Posterior vena cava (tissue), 2 donors: ENCODE results near the gene MEA1. TPM values are rescaled to one million over a fixed set of nuclear protein-coding genes. Genes with fewer than 3 reads are reported as not detected.

Source experiments
- DNase-seq: peaks from one replicate; pipeline ENCODE4 v3.0.0-alpha.2; 2020; ENCODE audit warnings: low spot score
- intact Hi-C, 2 donors: fragments of 100-400 bp; cut with DNase I; formaldehyde crosslinking; loops; one replicate each; pipeline versions ENCODE4 v1.14.1 to v1.14.2; 2022 to 2023
- long read RNA-seq, 2 donors: library from polyadenylated mRNA; unstranded; transcript quantifications; one replicate each; pipeline ENCODE4 v2.0.0, GENCODE V29; 2020 to 2021
- total RNA-seq, 2 donors: library from RNA; stranded (reverse); fragmentation: NEBNext Ultra II Directional; extraction: Animal tissue kit (Norgen Biotek cat#: 25700); gene quantifications; one replicate each; pipeline ENCODE4 v1.2.1, GENCODE V29; 2021
- donor health status: DM: yes; HTN: yes; CAD: no.
- donor health status: DM: yes; HTN: yes; CAD: no.

Gene MEA1
- total RNA-seq, result 10 to 100 TPM; 41.8 to 45.9 TPM
- long read RNA-seq, donor 1, transcript MEA1-204 (4 exons, 1,004 nt), result major isoform, 13 of 15 reads
- long read RNA-seq, donor 1, partial matches to known transcripts, result 0 of 15 reads
- long read RNA-seq, donor 1, other reads (novel, unspliced or antisense), result 0 of 15 reads
- long read RNA-seq, donor 2, transcript MEA1-204 (4 exons, 1,004 nt), result major isoform, 30 of 38 reads
- long read RNA-seq, donor 2, transcript MEA1-202 (3 exons, 2,152 nt), result minor isoform, 6 of 38 reads
- long read RNA-seq, donor 2, partial matches to known transcripts, result 0 of 38 reads
- long read RNA-seq, donor 2, other reads (novel, unspliced or antisense), result 1 of 38 reads

- DNase-seq, result peak; percentile 99
- intact Hi-C loops, result no loop called here
Measured at GRCh38 chr6:43013843-43014433, at the start of gene MEA1, which contains the start of gene KLHDC3. Gene MEA1 (minus strand): TSS chr6:43013946. CDS start chr6:43013813, 133 bp downstream. Gene KLHDC3 (plus strand): TSS chr6:43014249. CDS start chr6:43017193, 2,944 bp downstream.

DNA sequence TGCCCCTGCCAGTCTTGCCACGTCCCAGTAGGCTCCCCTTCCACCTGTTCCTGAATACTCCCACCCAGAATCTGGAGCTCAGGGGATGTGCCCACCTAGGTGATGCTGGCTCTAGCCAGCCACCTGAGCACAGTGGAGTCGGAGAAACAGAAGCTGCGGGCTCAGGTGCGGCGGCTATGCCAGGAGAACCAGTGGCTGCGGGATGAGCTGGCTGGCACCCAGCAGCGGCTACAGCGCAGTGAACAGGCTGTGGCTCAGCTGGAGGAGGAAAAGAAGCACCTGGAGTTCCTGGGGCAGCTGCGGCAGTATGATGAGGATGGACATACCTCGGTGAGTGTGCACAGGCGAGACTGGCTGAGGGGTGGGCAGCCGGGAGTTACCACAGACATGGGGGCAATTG lies 49.1 kb upstream of the MEA1 start:
- intact Hi-C loops, result loop anchor here in 1 of 2 donors (10.0 kb wide), 1 partner anchor 62 kb away; no protein-coding TSS in a partner anchor
- no peak for DNase-seq

- DNase-seq, result no peak
- intact Hi-C loops, result loop anchor here in 1 of 2 donors (10.0 kb wide), 1 partner anchor 63 kb away; no protein-coding TSS in a partner anchor
Measured at GRCh38 chr6:43061861-43062260, 48.1 kb upstream of the MEA1 start.

GRCh38 chr6:43060755-43061633 lies 47.2 kb upstream of the MEA1 start:
- intact Hi-C loops, result loop anchor here in 1 of 2 donors (10.0 kb wide), 1 partner anchor 64 kb away; no protein-coding TSS in a partner anchor
- DNase-seq, result no peak

- intact Hi-C loops, result loop anchor here in 1 of 2 donors (10.0 kb wide), 1 partner anchor 65 kb away; no protein-coding TSS in a partner anchor
- DNase-seq, result no peak
Measured at GRCh38 chr6:43060034-43060754, 46.4 kb upstream of the MEA1 start.

GRCh38 chr6:43059168-43060033 lies 45.7 kb upstream of the MEA1 start, which contains the start of the genes KLC4 and MRPL2:
Gene KLC4 (plus strand): TSS chr6:43059631. CDS start chr6:43061336, 1,705 bp downstream.
Gene MRPL2 (minus strand): TSS chr6:43059434. CDS start chr6:43059381, 53 bp downstream.
- DNase-seq, result peak; percentile 99
- intact Hi-C loops, result loop anchor here in 1 of 2 donors (10.0 kb wide), 1 partner anchor 65 kb away; no protein-coding TSS in a partner anchor

DNA sequence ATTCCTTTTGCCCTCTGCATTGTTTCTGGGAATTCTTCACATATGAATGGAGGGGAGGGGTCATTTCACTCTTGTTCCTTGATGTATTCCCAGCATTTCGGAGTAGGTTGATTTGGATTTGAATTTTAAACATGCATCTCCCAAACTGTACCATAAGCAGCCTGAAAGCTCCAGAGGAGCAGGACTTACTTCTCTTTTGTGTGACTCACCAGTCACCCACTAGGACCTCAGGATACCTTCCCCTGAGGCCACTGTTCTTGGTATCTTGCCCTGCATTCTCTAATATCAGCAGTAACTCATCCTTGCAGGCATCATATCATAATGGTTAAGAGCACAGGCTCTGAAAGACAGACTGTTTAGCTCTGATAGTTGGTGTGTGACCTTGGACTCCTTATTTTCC lies 44.8 kb upstream of the MEA1 start:
- no peak for DNase-seq
- intact Hi-C loops, result no loop called here

DNA sequence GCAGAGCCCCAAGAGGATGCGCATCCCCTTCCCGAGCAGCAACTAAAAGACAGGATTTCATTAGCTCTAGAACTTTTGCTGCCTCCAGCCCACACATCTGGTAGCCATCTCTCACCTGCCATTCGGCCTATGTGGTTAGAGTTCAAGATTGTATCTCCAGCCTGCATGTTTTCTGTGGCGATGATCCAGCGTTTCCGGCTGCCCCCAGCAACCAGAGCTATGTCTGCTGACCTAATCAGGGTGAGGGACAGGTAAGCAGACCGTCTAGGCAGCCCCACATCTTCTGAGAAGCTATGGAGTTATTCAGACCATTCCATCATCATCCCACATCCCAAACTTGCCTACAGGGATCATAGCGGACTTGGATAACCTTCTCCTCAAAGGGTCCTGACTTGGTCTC lies 42.2 kb upstream of the MEA1 start:
- intact Hi-C loops, result no loop called here
- DNase-seq, result no peak

DNA sequence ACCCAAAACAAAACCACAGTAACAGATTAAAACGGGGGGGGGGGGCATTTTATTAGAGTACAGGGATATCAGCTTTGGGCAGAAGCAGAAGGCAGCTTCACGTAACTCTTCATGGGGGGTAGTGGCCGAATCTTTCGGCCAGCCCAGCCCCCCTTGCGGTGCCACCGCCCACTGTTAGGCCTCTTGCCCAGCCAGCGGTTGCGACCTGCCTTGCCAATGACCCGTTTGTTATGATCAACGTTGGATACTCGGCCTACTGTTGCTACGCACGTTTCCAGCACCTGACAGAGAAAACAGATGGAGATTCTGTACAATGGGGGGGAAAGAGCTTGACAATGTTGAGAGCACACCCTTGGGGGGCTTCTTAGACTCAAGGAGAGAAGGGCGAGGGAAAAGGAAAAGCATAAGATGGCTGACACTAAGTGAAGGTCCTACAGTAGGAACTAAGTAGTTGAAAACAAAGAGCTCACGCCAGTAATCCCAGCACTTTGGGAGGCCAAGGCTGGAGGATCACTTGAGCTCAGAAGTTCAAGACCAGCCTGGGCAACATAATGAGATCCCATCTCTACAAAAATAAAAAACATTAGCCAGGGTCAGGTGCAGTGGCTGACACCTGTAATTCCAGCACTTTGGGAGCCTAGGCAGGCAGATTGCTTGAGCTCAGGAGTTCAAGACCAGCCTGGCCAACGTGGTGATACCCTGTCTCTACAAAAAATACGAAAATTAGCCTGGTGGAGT lies 40.6 kb upstream of the MEA1 start:
- intact Hi-C loops, result no loop called here
- no peak for DNase-seq

GRCh38 chr6:43053545-43054205 lies 39.9 kb upstream of the MEA1 start, which contains the start of gene CUL7:
Gene CUL7 (minus strand): TSS chr6:43053851. CDS start chr6:43052788, 1,063 bp downstream.
- intact Hi-C loops, result no loop called here
- peak; percentile 98 for DNase-seq

DNA sequence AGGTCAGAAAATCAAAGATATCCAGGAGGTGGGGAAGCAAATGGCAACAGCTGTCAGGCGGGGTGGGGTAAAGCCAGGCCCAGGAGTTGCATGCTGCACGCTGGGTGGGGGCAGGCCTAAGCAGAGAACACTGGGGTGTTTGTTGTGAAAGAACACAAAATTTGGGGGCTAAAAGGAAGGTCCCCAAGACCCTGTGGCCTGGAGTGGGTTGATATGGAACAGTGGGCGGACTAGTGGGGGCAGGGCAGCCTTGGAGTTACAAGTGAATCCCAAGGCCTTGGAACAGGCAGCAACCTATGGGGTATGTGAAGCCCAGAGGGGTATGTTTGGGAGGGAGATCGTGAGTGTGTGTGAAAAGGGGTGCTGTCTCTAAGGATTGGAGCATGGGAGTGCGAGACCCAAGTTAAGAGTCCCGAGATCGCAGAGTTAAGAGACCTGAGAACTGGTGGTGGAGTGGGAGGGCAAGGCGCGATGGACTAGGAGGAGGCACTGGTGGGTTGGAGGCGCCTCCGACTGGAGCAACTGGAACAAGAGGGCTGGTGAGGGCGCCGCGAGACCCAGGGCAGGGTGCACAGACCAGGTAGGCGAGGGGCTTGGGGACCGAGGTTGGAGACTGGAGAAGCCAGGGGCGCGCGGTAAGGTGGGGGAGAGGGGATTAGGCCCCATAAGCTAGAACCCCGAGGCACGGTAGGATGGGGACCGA lies 39.2 kb upstream of the MEA1 start:
- no peak for DNase-seq
- intact Hi-C loops, result no loop called here

GRCh38 chr6:43052225-43052841 lies 38.6 kb upstream of the MEA1 start:
- no peak for DNase-seq
- intact Hi-C loops, result no loop called here

DNA sequence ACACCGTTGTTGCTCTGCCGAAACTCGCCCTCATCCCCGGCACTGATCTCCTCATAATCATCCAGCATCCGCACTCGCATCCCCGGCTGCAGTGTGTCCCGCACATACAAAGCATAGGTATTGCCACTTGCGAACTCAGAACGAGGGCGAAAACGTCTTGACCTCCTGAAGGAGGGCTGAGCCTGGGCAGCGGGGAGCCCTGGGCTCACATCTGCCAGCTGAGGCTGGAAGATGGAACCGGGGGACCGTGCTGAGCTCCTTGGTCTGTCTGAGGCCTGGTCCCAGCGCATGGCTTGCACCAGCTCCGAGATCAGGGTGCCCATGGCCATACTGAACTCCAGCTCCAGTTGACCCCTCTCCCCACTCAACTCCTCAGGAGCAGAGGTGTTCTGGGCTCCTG lies 37.2 kb upstream of the MEA1 start:
- DNase-seq, result no peak
- intact Hi-C loops, result no loop called here

DNA sequence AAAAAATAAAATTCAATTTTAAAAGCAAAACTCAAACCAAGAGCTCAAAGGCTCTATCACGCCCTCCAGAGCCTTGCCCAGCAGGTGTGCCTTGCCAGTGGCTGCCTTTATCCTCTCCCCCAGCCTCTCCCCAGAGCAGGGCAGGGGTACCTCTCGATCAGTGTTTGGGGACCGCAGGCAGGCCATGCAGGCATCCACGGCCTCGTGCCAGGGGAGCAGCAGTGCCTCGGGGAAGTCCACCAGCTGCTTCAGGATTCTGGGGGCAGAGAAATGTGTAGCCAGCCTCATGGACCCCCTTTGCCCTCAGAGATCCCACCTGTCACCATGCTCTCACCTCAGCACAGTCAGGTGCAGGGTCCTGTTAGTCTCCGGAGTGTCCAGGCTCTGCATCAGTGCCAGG lies 34.3 kb upstream of the MEA1 start:
- intact Hi-C loops, result no loop called here

DNA sequence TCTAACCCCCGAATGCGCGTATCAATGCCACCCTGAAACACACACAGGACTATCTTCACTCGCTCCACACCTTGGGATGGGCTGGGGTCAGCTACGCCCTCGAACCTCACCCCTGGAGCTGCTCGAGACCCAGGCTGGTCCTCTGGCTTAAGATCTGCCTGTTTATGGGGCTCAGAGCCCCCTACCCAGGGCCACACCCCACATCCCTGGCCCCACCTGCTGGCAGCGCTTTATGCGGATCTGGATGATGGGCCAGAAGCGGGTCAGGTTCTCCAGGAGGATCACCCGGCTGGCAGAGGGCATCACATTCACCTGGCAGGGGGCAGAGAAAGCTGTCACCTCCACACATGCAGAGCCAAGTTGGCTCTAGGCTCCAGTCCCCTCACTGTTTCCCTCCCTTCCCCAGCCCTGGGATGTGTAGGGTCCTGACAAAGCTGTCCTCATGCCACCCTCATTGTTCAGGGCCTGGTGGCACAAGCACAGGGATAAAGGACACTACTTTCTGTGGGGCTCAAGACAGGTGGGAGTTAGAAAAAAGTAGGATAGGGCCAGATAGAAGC lies 31.7 kb upstream of the MEA1 start:
- intact Hi-C loops, result no loop called here
- no peak for DNase-seq

More for the DNA sequence above, 34.3 kb upstream of the MEA1 start:
- no peak for DNase-seq
